22Rv1 (cell line): ENCODE measurements around the gene ARHGEF38.

ENCODE experiments used
- CTCF ChIP-seq: fragments of 450-650 bp; IDR thresholded peaks from 2 replicates; pipeline ENCODE4 v1.5.1; 2017; ENCODE audit warnings: mild to moderate bottlenecking
- ZFX ChIP-seq: fragments of 450-650 bp; IDR thresholded peaks from 2 replicates; pipeline ENCODE4 v1.6.1; 2017; ENCODE audit warnings: antibody characterized with exemption, borderline replicate concordance

GRCh38 chr4:105698607-105699006 lies 146.2 kb downstream of the ARHGEF38 start:
- TF ChIP-seq CTCF (no peak), ZFX (no peak)
